D341Med (cell line): ENCODE results near the gene LBH.

Experiments
- DNase-seq: peaks from one replicate; pipeline ENCODE4 v3.0.0; 2012; ENCODE audit warnings: low spot score

LBH gene

DNA sequence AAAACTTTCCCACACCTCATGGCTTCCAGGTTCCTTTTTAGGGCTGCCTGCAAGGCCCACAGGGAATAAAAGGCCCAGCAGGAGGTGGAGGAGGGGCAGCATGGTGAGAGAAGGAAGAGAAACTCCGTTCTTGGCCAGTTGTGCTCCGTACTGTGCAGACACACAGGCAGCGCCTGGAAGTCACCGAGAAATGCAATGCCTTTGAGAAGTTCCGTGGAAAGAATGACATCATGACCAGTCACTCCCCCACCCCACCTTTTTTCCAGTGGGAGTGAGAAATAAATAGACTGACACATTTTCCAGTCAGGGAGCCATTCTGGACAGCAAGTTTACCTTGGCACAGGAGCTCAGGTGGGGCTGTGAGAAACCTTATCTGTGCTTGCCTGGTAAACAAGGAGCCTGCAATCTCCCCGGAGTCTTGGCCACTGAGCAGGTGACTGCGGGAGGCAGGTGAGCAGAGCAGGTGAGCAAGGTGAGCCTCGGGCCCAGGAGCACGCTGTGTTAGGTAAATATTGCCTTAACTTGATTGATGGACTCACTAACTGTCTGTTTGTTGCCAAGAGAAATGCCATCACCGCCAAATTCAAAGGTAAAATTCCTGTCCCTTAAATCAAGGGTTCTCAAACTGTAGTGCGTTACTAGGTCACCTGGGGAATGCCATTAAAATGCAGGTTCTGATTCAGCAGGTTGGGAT is 13.5 kb upstream of the LBH start:
- no peak for DNase-seq

DNA sequence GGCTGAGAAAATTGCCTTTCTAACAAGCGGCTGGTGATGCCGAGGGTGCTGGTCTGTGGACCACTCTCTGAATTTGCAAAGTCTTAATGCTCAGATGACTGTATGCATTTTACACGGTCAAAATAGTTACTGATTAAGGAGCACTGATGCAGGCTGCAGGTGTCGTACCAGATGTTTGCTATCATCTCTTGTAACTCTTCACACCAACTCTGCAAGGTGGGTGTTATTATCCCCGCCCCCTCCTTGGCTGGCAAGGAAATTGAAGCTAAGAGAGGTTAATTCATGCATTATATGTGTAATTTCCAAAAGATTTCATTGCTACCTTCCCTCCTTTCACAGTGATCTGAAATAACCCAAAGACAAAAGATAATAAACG is 13.0 kb upstream of the LBH start:
- DNase-seq, result no peak

DNA sequence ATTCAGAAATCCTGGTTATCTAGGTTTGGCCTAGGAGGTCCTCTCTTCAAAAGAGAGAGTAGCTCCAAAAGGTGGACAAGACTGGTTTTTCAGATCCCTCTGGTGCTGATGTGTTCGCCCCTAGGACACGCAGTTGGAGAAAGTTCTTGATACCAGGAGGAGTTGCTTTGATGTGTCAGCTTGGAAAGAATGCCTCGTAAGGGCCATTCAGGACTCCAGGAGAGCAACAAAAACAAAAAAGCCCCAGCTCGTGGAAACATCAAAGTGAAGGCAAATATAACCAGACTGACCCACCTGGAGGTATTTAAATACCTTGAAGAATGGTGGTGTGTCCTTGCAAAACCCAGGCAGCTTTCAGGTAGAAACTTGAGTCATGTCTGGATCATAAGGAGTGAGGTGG is 12.5 kb upstream of the LBH start:
- DNase-seq, result no peak

DNA sequence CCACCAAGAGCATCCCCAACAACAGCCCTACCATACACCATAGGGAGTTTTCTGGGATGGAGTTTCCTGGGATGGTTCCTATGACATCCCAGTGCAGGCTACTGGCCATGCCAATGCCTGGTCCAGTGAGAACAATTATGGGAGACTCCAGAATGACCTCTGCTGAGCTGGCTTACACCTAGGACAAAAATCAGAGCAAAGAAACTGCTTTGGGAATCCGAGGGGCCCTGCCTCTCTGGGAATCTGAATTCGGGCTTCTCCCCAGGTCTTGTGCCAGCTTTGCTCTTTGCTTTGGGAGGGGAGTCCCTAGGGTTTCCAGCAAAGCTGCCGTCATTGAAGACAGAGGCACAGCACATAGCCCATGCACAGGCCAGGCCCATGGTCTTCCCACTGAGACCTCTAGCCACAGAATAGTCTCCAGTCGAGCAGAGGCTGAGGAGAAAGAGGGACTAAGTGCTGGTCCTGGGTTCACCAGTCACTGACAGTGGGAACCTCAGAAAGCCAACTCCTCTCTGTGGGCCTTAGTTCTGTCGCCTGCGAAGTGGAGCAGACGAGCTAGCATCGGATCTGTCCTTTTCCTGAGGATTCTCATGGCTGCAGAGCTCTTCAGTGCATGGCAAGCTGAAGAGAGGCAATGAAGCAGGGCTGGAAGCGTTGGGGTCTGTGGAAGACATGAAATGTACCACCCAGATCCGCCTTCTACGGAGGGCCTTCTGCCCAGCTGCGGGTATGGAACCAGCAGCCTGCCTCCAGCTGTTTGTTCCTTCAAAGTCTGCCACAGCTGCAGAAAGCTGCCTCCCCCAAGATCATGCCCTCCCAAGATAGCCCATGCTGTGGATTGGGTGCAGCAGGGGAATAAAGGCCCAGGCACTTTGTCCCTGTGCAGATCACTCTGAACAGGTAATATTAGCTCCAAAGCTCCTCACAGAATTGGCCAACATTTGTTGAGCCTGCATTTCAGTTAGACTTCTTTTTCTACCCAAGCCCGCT is 11.2 kb upstream of the LBH start:
- no peak for DNase-seq

DNA sequence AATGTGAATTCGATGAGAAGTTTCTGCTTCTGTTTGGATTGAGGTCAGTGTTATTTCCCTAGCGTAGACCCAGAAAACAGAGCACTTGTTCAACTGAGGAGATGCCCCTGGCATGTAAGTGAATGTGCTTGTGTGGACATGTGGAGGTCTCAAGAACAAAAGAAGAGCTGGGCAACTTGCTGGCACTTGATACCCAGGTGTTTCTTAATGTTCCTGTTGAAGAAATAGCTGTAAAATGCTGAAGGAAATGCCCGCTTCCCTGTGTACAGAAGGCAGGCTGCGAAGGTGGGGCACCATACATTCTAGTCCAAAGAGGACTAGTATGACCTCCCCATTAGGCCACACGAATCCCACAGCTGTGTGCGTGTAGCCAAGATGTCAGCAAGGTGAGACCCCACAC is 9.8 kb upstream of the LBH start:
- no peak for DNase-seq

DNA sequence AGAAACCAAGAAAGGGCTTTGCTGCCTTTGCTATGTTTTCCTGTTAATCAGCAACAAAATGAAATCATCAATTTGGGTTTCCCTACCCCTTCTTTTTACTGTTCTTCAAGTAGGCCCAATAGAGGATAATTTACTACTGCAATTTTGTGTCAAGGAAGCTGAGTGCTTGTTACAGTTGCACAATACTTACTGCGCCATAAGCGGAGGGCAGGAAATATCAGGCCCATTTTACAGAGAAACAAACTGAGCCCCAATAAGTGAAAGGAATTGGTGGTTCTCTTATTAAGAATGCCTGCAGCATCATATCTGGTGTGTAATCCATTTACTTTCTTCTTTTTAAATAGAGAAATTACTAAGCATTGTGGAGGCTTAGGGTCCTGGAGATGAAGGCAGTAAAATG is 9.3 kb upstream of the LBH start:
- DNase-seq, result no peak

DNA sequence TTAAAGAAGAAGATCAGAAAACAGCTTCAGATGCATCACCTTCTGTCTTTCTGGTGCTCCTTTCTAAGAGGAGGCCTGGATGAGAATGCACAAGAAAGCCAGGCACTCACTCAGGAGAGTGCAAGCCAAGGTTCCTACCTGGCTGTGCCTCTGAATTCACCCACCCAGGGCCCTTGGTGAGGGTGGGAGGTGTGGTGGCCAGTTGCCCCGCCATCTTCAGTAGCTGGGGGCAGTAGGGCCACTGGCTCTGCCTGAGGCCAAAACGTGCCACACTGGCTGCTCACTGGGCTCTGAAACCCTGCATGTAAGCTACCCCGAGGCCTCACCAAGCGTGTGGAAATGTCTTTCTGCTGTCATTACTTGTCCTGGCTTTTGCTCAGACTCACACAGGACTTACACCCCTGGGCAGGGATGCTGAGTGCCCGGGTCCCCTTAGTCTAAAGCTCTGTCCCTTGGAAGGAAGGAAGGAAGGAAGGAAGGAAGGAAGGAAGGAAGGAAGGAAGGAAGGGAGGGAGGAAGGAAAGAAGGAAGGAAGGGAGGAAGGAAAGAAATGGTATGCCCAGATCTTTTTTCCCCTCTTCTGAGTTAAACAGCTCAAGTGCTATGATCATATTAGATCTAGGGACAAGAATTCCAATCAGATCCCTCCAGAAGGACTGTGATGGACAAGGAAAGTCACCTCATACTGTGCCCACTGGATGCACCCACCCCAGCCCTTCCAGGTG is 8.5 kb upstream of the LBH start:
- DNase-seq, result no peak

DNA sequence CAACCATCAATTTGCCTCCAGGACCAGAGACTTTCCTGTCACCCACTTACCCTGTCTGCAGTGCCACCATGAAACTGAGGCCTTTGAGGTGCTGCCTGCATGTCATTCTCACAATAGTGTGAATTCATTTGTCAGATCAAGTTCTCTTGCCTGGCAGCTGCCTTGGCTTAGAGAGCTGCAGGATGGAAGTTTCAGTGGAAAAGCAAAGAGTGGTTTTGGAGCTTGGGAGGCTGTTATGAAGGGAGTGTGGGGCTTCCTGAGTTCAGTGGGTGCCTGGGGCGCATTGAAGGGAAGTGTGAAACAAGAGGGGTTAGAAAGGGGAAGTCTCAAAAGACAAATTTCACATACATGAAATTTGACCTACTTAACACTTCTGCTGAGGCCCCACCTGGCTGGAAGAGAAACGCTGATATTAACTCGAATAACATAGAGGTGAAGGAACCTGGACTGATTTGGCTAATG is 7.9 kb upstream of the LBH start:
- no peak for DNase-seq

DNA sequence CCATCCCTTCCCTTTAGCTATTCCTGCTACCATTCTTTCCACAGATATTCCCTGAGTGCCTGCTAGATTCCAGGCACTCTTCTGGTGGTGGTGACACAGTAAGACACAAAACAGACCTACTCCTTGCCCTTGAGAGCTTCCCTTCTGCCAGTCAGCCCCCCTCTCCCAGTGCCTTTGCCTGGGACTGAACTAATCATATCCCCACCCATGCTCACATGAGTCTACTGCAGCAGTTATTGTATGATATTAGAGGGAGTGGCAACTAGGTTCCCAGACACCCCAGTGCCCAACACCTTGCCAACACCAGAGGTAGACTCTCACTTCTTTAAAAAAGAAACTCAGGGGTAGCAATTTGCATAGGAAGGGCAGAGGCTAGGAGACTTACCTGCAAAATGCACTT is 7.2 kb upstream of the LBH start:
- DNase-seq, result no peak

DNA sequence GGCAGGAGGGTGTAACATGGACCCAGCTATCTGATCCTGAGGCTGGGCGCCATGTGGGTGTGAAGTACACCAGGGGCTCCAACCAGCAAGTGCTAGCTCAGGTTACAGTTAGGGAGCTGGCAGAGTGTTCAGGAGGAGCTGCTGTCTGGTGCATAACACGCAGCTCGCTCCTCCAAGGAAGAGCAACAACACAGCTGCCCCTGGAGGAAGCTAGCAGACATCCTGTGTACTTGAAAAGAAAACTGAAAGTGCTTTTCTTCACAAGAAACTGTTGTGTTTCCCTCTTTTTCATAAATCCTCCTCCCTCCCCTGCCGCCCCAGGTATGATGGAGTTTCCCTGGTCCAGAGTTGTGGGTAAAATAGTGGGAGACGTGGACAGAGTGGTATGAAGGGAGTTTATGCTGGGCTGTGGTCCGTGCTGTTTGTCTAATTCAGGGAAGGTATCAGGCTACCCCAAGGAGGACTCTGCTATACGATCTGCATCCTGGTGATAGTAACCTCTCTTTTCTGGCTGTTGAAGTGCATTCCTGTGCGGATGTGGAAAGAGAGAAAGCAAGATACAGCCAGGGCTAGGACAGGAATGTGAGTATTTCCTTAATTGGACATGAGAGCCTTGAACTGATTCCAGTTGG is 6.1 kb upstream of the LBH start:
- no peak for DNase-seq

DNA sequence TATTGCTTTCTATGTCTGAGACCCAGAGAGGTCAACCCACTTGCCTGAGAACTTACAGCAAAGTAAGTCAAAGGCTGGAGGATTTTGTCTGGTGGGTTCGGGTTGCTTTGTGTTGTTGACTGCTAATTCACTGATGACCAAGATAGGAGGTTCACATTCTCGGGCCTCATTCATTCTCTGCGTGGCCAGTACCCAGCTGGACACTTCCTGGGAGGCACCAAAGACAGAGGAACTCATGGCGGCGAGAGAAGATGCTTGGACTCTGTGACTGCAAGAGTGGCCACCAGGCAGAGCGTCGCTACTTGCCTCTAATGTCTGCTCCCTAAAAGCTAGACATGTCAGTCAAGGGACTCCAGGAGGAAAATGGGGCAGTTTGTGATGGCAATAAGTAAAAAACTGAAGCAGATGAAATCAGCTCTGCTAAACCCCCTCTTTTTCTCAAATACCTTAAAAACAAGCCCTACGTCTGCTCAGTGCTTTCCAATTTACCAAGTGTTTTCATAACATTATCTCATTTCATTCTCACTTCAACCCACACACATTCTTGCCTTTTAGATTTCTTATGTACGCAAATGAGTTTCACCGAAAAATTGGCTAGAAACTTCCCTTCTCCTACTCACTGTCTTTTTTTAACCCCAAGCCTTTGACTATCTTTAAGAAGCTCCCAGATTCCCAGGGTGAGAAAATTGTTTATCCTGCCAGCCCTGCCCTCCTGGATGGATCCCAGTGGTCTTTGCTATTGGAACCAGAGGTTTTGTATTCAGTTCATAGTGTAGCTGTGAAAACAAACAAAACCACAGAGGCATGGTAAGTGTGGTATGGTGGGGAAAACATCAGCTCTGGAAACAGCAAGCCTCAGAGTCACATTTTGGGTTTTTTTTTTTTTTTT is 4.9 kb upstream of the LBH start:
- no peak for DNase-seq

DNA sequence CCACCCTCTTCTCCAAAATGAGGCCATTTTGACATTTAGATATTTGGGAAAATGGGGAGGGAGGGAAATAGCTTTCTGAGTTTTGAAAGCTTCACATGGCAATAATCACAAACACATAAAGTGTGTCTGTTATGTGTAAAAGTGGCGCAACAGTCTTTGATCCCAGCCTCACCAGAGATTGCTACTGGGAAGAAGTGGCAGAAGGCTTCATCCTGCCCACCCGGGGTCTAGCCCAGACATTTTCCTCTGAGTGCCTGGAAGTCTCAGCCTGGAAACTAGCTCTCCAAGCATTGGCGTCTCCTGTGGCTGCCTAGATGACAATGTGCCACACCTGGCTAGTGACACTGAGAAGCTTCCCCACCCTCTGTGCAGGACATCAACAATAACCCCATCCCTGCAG is 1.7 kb upstream of the LBH start:
- DNase-seq, result no peak

DNA sequence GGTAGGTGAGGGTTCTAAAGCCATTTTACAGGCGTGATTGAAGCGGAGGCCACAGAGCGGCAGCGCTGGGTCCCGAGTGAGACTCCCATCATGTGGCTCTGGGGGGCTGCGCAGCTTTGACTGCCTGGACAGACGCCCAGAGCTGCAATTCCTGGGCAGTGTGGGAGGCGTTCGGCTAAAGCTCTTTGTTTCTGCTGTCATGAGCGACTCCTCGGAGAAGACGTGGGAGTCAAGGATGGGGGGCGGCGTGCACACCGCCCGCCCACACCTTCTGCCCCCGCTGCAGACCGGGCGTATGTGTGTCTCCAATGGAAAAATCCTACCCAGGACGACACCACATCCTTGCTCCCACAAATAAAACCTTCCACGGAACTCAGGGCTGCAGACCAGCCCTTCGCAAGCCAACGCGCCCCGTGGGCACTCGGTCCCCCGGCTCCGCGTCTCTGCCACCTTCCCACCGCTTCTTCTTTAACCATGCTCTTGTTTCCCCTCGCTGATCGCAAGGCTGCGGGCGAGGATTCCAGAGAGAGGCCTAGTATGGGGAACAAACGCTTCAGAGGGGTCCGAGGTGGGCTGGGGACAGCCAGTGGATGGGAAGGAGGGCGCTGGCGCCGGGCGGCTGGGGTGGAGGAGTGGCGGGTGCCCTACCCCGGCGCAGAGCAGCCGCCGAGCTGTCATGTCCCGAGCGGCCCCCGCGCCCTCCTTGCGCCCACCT is 680 bp upstream of the LBH start:
- no peak for DNase-seq

DNA sequence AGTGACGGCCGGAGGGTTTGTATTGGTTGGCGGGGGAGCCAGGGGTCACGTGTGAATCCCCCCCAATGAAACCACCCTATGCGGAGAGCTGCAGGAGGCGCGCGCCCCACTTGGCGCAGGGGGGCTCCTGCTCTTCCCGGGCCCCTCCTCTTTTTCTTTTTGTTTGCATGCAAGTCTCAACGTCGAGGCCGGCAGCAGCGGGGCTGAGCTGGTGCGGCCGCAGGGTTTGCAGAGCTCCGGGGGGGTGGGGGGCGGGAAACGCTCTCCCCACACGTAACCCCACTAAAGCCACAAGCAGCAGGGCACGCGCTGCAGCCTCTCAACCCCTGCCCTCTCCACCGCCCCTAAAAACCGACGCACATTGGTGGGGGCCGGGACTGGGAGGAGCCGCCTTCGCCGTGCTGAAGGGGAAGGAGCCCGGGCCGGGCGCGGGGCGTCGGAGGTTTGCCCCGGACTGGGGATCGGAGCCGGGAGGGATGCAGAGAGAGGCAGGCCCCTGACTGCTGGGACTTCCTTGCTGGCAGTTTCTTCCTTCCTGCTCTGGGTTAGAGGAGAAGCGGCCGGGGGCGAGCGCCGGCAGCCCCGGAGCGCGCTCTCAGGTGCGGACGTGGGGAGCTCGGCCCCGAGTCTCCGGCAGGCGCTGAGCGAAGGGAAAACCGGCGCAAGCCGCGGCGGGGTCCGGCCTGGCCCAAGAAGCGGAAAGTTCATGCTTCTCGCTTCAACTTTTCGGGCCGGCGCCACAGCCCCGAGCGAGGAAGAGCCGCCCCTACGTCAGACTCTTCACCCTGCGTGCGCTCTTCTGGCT is 864 bp downstream of the LBH start:
- DNase-seq, result peak; percentile 57

DNA sequence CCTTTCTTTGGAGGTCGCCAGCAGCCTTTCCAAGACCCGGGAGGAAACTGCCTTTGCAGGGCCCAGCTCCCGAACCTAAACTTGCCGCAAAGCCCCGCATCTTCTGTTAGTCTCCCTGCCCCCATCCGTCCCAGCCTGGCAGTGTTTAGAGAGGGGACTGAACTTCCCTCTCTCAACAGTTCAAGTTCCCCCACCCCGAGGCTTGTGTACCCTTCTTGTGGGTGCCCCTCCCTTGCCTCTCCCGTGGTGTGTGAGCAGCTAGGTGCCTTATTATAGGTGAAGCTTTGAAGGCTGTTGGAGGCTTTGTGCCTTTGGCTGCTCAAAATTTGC is 1.4 kb downstream of the LBH start:
- no peak for DNase-seq

DNA sequence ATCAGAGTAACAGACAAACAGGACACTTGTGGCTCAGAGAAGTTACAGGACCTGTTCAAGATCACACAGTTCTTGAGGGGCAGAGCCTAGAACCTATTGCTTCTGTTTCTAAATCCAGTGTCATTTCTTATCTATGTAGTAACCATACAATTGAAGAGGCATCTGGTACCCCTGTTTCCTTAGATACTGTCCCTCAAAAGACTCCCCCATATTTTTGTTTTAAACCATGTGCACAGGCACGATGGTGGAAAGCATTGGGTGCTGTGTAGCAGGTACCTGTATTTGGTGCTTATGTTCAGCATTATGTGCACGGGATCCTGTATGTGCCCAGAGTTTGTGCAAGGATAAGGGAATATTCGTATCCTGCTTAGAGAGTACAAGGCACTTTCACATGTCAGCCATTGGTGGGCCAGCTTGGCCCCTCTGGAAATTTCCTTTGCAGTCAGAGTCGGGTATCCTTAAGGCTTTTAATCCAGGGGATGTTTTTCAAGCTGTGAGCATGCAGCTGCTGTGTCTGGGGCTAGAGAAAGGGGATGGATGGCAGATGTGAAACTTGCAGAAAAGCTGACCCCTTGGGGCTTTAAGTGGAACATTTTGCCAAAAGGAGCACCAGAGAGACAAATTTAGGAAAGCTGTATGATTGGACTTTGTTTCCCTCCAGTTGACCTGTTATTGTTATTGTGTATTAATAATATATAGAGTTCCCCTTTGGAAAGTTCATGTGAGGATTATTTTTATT is 2.1 kb downstream of the LBH start:
- no peak for DNase-seq

DNA sequence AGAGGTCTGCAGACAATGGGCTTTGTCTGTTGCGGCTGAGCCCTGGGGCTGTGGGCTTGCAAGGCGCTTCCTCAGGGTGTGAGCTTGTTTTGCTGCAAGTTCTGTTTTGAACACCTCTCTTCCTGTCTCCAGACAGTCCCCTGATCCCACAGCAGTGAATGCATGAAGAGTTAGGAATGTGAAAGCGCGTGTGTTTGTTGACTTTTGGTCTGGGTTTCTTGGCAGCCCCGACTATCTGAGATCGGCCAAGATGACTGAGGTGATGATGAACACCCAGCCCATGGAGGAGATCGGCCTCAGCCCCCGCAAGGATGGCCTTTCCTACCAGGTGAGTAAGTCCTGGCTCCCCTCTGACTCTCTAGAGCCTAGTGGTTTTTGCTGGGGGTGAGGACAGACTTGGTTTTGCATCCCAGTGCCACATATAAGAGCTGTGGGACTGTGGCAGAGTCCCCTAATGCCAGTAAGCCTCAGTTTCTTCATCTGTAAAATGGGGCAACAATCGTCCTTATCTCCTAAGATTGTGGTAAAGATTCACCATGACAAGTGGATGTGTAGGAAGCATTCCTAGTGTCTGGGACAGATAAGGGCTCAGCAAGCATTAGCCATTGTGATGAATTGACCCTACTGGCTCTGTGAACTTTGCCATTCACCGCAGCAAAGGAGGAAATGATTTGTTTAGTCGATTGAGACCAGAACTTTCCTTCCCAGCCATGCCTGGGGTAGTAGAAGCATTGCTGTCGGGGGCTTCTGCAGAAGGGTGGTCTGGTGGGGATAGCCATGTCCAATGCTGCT is 3.0 kb downstream of the LBH start:
- no peak for DNase-seq

DNA sequence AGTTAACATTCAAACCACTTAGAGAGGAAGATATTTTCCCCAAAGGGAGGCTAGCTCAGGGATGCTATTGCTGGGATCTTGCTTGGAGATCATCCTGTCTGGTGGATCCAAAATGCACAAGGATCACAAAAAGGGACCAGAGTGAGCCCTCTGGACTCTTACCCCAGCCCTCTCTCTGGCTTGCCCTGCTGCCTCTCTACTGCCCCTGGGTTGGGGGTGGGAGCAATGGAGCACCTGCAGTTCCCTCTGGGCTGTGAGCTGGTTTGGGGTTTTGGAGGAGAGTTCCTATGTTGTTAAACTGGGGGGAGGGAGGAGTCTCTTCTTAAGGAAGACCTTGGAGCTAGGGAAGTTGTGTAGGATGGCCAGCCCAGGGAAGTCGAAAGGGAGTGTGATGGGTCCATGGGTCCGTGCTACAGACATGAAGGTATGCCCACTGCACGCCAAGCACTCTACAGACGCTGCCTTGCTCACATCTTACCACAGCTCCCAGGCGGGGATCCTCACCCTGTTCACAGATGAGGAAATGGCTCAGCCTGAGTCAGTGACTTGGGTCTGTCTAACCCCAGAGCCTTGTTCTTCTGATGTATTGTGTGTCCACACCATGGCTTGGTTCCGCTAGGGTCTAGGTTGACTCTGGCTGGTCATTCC is 3.8 kb downstream of the LBH start:
- DNase-seq, result no peak
